Anterior cingulate cortex (tissue), 58 donors: ENCODE data around the gene NEK5.

Experiments
- DNase-seq, 58 donors: peaks; one replicate each; lab custom pipeline; 2025; lab: John Stamatoyannopoulos, UW

NEK5 gene

GRCh38 chr13:51995677-51996551, 133.0 kb downstream of the NEK5 start:
- peak in 28 of 58 donors; percentile 8 to 70 (median 34) for DNase-seq

GRCh38 chr13:51993713-51994112, 135.2 kb downstream of the NEK5 start:
- DNase-seq, result no peak

GRCh38 chr13:51988988-51989618, 139.8 kb downstream of the NEK5 start:
- DNase-seq, result no peak
